Endothelial cell of umbilical vein (primary cell): ENCODE measurements around the gene TECPR2. TPM values are rescaled to one million over a fixed set of nuclear protein-coding genes. Genes with fewer than 3 reads are reported as not detected.

Experiments used
- BruUV-seq: library from RNA; stranded (reverse); fragments of 400-500 nt; replicated peaks from 2 replicates; lab custom pipeline; 2021; lab: Mats Ljungman, UMichigan
- CTCF ChIA-PET: fragments of 300-600, 350-600 bp; sonication (Branson Sonifier 250); formaldehyde crosslinking; loops from one replicate; lab custom pipeline; 2021; ENCODE audit warnings: antibody characterized with exemption, inconsistent platforms; lab: Charles Lee
- POLR2A ChIA-PET: fragments of 300-600, 350-600 bp; sonication (Branson Sonifier 250); formaldehyde crosslinking; loops from one replicate; lab custom pipeline; 2021; ENCODE audit warnings: antibody characterized with exemption, inconsistent platforms; lab: Charles Lee
- DNase-seq: peaks from one replicate; pipeline ENCODE4 v3.0.0-alpha.2; 2011; ENCODE audit warnings: low read depth, low spot score
- FAIRE-seq: peaks from 2 replicates; lab custom pipeline; 2011; peaks lifted over from hg19 to GRCh38; lab: Jason Lieb, UNC
- H2AFZ ChIP-seq: 2 replicates; pipeline ENCODE4 v1.6.0; 2012; ENCODE audit warnings: low read depth, low read length, control low read depth, inconsistent platforms
- H3K27ac ChIP-seq: 2 replicates; pipeline ENCODE4 v1.5.1; 2011; ENCODE audit warnings: low read depth, mild to moderate bottlenecking, control low read depth, low read length, moderate library complexity; ENCODE audit not compliant: insufficient read depth
- H3K27me3 ChIP-seq, 2 experiments: 2 replicates each; pipeline versions ENCODE4 v1.6.0 to v1.6.1; 2011; ENCODE audit warnings: low read length in 2 of 2, mixed read lengths in 1 of 2; ENCODE audit not compliant: control insufficient read depth in 2 of 2, insufficient read depth in 2 of 2
- H3K36me3 ChIP-seq, 2 experiments: 2 replicates in 1 of 2; 3 replicates in 1 of 2; pipeline ENCODE4 v1.5.1; 2011; ENCODE audit warnings: low read length in 2 of 2, mild to moderate bottlenecking in 1 of 2, moderate library complexity in 1 of 2; ENCODE audit not compliant: control insufficient read depth in 2 of 2, insufficient read depth in 2 of 2; ENCODE audit errors: extremely low read depth in 1 of 2
- H3K4me1 ChIP-seq: 3 replicates; pipeline ENCODE4 v1.5.1; 2011; ENCODE audit warnings: mild to moderate bottlenecking, low read length; ENCODE audit not compliant: control insufficient read depth, insufficient read depth; ENCODE audit errors: extremely low read depth
- H3K4me2 ChIP-seq: 2 replicates; pipeline ENCODE4 v1.6.1; 2011; ENCODE audit warnings: low read length, control low read depth, mixed read lengths; ENCODE audit not compliant: insufficient read depth
- H3K4me3 ChIP-seq, 3 experiments: fragments of 200-600 bp in 1 of 3; sonication (generic), shearing (Covaris generic) in 1 of 3; replicated peaks in 1 of 3; 2 replicates each; pipeline ENCODE4 v1.5.1; 2011 to 2016; ENCODE audit warnings: control low read depth in 3 of 3, low read length in 3 of 3, mild to moderate bottlenecking in 2 of 3, inconsistent platforms in 1 of 3, low read depth in 1 of 3, moderate library complexity in 1 of 3; ENCODE audit not compliant: insufficient read depth in 1 of 3
- H3K79me2 ChIP-seq: 2 replicates; pipeline ENCODE4 v1.6.0; 2012; ENCODE audit warnings: low read length, inconsistent platforms; ENCODE audit not compliant: control insufficient read depth, insufficient read depth
- H3K9ac ChIP-seq: replicated peaks from 2 replicates; pipeline ENCODE3; 2011; ENCODE audit warnings: low read length, control low read depth; ENCODE audit not compliant: insufficient read depth; ENCODE audit errors: extremely low read depth
- H3K9me1 ChIP-seq: replicated peaks from 3 replicates; pipeline ENCODE4 v1.6.0; 2011; ENCODE audit warnings: mild to moderate bottlenecking, low read length; ENCODE audit not compliant: control insufficient read depth, insufficient read depth; ENCODE audit errors: extremely low read depth
- H3K9me3 ChIP-seq: replicated peaks from 2 replicates; pipeline ENCODE4 v1.5.1; 2012; ENCODE audit warnings: low read length, inconsistent platforms; ENCODE audit not compliant: control insufficient read depth, insufficient read depth
- H4K20me1 ChIP-seq: replicated peaks from 2 replicates; pipeline ENCODE3; 2011; ENCODE audit warnings: mild to moderate bottlenecking, low read length; ENCODE audit not compliant: control insufficient read depth, insufficient read depth; ENCODE audit errors: extremely low read depth
- FOS ChIP-seq: IDR thresholded peaks from 2 replicates; pipeline ENCODE4 v1.6.1; 2011; ENCODE audit warnings: mild to moderate bottlenecking, low read length, moderate library complexity, borderline replicate concordance; ENCODE audit not compliant: insufficient read depth
- GATA2 ChIP-seq: IDR thresholded peaks from 2 replicates; pipeline ENCODE4 v1.7.0; 2011; ENCODE audit warnings: low read depth, mild to moderate bottlenecking, moderate library complexity, mixed read lengths, low read length; ENCODE audit not compliant: insufficient read length, insufficient read depth
- JUN ChIP-seq: IDR thresholded peaks from 2 replicates; pipeline ENCODE4 v1.6.1; 2011; ENCODE audit warnings: borderline replicate concordance, low read depth; ENCODE audit not compliant: insufficient read length, insufficient read depth
- MYC ChIP-seq: IDR thresholded peaks from one replicate; pipeline ENCODE4 v1.6.1; 2011; ENCODE audit warnings: mild to moderate bottlenecking, low read depth, low read length
- dilution Hi-C: fragments of 300-500 bp; cut with MboI; formaldehyde crosslinking; loops from one replicate; pipeline ENCODE4 v1.15.0; 2019; ENCODE audit warnings: low sequenced_read_pairs; ENCODE audit not compliant: extremely low pct_ligation_motif_present
- intact Hi-C: fragments of 100-400 bp; cut with micrococcal nuclease; formaldehyde crosslinking; loops from one replicate; pipeline ENCODE4 v1.10.0; 2022
- polyA plus RNA-seq, 4 experiments: library from polyadenylated mRNA; depleted of rRNA in 3 of 4; stranded (reverse) in 3 of 4; unstranded in 1 of 4; fragments of >200 nt; gene quantifications; 2 replicates each; pipeline versions ENCODE4 v1.2.1 to v1.2.3, GENCODE V29; 2011 to 2012; ENCODE audit warnings: missing spikeins in 1 of 4
- total RNA-seq: library from RNA; stranded (reverse); gene quantifications from 2 replicates; pipeline ENCODE4 v1.2.3, GENCODE V29; 2021
- TF ChIP-seq, protein P1 (sequence below), 2 donors: IDR thresholded peaks; 1 replicate in 1 of 2; 2 replicates in 1 of 2; pipeline ENCODE4 v1.5.1; 2011; ENCODE audit warnings: low read length in 2 of 2, mild to moderate bottlenecking in 2 of 2, moderate library complexity in 2 of 2, control low read depth in 1 of 2, inconsistent platforms in 1 of 2, low read depth in 1 of 2; ENCODE audit not compliant: insufficient read depth in 1 of 2; ENCODE audit errors: extremely low read depth in 1 of 2
- TF ChIP-seq, protein P2 (sequence below): IDR thresholded peaks from 2 replicates; pipeline ENCODE4 v1.6.1; 2011; ENCODE audit not compliant: insufficient read depth, insufficient read length

TECPR2 gene
- total and polyA plus RNA-seq, 2 donors (not counting 3 experiments of a cell fraction or from before 2014, with no cell fraction given) = 8.9 to 21.5 TPM

GRCh38 chr14:102403028-102403427, 40.3 kb downstream of the TECPR2 start:
- no peaks in the 10 kb centered on the region for H3K9me3 ChIP-seq
- dilution Hi-C loops (no loop called here), intact Hi-C loops (no loop called here)
- H4K20me1 ChIP-seq = no peaks in the 10 kb centered on the region
- BruUV-seq = no TSS peak
- FAIRE-seq (no peak), DNase-seq (no peak)
- no peaks in the 10 kb centered on the region for H3K27me3 ChIP-seq
- H3K36me3 ChIP-seq = no peaks in the 10 kb centered on the region
- no peaks in the 10 kb centered on the region for H3K9me1 ChIP-seq
- no peak overlapping the region for H3K4me2 ChIP-seq
- CTCF ChIA-PET = no interaction called here
- POLR2A ChIA-PET = no interaction called here
- H3K9ac ChIP-seq = no peak overlapping the region
- H3K27ac ChIP-seq = no peak overlapping the region
- no peak overlapping the region for H3K4me3 ChIP-seq
- H2AFZ ChIP-seq = no peak overlapping the region
- no peak for TF ChIP-seq FOS
- TF ChIP-seq JUN = no peak
- TF ChIP-seq, protein P1, sequence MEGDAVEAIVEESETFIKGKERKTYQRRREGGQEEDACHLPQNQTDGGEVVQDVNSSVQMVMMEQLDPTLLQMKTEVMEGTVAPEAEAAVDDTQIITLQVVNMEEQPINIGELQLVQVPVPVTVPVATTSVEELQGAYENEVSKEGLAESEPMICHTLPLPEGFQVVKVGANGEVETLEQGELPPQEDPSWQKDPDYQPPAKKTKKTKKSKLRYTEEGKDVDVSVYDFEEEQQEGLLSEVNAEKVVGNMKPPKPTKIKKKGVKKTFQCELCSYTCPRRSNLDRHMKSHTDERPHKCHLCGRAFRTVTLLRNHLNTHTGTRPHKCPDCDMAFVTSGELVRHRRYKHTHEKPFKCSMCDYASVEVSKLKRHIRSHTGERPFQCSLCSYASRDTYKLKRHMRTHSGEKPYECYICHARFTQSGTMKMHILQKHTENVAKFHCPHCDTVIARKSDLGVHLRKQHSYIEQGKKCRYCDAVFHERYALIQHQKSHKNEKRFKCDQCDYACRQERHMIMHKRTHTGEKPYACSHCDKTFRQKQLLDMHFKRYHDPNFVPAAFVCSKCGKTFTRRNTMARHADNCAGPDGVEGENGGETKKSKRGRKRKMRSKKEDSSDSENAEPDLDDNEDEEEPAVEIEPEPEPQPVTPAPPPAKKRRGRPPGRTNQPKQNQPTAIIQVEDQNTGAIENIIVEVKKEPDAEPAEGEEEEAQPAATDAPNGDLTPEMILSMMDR (IDR thresholded peaks at IDR 0.05; ENCODE audit: extremely low read depth in 1 of 2, insufficient read depth in 1 of 2, low read depth in 1 of 2, low read length in 2 of 2) = no peak
- no peak for TF ChIP-seq GATA2
- TF ChIP-seq, protein P2, sequence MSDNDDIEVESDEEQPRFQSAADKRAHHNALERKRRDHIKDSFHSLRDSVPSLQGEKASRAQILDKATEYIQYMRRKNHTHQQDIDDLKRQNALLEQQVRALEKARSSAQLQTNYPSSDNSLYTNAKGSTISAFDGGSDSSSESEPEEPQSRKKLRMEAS = no peak
- no peak for TF ChIP-seq MYC
- H3K4me1 ChIP-seq = no peaks in the 10 kb centered on the region
- no peaks in the 10 kb centered on the region for H3K79me2 ChIP-seq
